ENCODE results near the gene EFNB3.

The EFNB3 gene

GRCh38 chr17:7700510-7700909, 4.5 kb upstream of the EFNB3 start:
- DNase-seq (ENCODE audit: low spot score): no peak

- DNase-seq (ENCODE audit: low spot score): no peak
These were observed 3.3 kb upstream of the EFNB3 start for GRCh38 chr17:7701681-7702080.

- DNase-seq (ENCODE audit: low spot score): no peak
These were observed 2.2 kb upstream of the EFNB3 start for GRCh38 chr17:7702776-7703175.

GRCh38 chr17:7703584-7704479, 1.2 kb upstream of the EFNB3 start:
- DNase-seq (ENCODE audit: low spot score): no peak

GRCh38 chr17:7705269-7706255, 560 bp downstream of the EFNB3 start:
- no peak for DNase-seq (ENCODE audit: low spot score)

GRCh38 chr17:7706631-7707354, 1.8 kb downstream of the EFNB3 start:
- no peak for DNase-seq (ENCODE audit: low spot score)

- no peak for DNase-seq (ENCODE audit: low spot score)
These were observed 2.4 kb downstream of the EFNB3 start for GRCh38 chr17:7707446-7707845.

- no peak for DNase-seq (ENCODE audit: low spot score)
These were observed 3.1 kb downstream of the EFNB3 start for GRCh38 chr17:7707858-7708750.

- no peak for DNase-seq (ENCODE audit: low spot score)
These were observed 4.0 kb downstream of the EFNB3 start for GRCh38 chr17:7709031-7709430.

GRCh38 chr17:7710301-7710700, 5.3 kb downstream of the EFNB3 start:
- no peak for DNase-seq (ENCODE audit: low spot score)

- DNase-seq (ENCODE audit: low spot score): no peak
These were observed 6.2 kb downstream of the EFNB3 start for GRCh38 chr17:7711051-7711755.

GRCh38 chr17:7712111-7712771, 7.2 kb downstream of the EFNB3 start:
- DNase-seq (ENCODE audit: low spot score): no peak

- DNase-seq (ENCODE audit: low spot score): no peak
These were observed 8.8 kb downstream of the EFNB3 start for GRCh38 chr17:7713782-7714181.

- no peak for DNase-seq (ENCODE audit: low spot score)
These were observed 10.0 kb downstream of the EFNB3 start for GRCh38 chr17:7714721-7715594.

GRCh38 chr17:7715936-7716886, 11.2 kb downstream of the EFNB3 start:
- DNase-seq (ENCODE audit: low spot score): no peak

GRCh38 chr17:7716901-7717755, 12.1 kb downstream of the EFNB3 start, which contains the start of gene DNAH2:
Gene DNAH2, plus strand, starts transcription at chr17:7717744. Its CDS starts 1,991 bp downstream, at chr17:7719735.
- DNase-seq (ENCODE audit: low spot score): no peak

Data from hematopoietic multipotent progenitor cell treated with erythropoietin and hydrocortisone succinate and interleukin-3 and kit ligand, for 17 days (in vitro differentiated cells).